Measurements from ENCODE around the gene LBHD2.

GRCh38 chr14:103070971-103071542 lies 13.0 kb upstream of the LBHD2 start:
- TF ChIP-seq POLR2AphosphoS5 (IDR thresholded peaks at IDR 0.05; ENCODE audit: low read depth, low read length) (no peak), CTCF (IDR thresholded peaks at IDR 0.05) (no peak), TCF7L2 (IDR thresholded peaks at IDR 0.05; ENCODE audit: low read depth, low read length) (no peak), REST (IDR thresholded peaks at IDR 0.05; ENCODE audit: insufficient read depth in 1 of 2, low read depth in 2 of 2, low read length in 1 of 2) (no peak), SIN3A (IDR thresholded peaks at IDR 0.05; ENCODE audit: borderline replicate concordance, insufficient read depth, low read depth, low read length) (no peak)

All from Panc1 (cell line).